Loucy (cell line): Measurements from ENCODE around the gene FUOM.

Experiments
- H2AFZ ChIP-seq: fragments of 200-600 bp; sonication (generic); 2 replicates; pipeline ENCODE4 v1.6.0; 2016; ENCODE audit warnings: antibody characterized with exemption, mild to moderate bottlenecking, low read length, moderate library complexity
- H3F3A ChIP-seq: fragments of 200-600 bp; 2 replicates; pipeline ENCODE4 v1.6.0; 2016; ENCODE audit warnings: antibody characterized with exemption, low read depth, mild to moderate bottlenecking
- H3K27me3 ChIP-seq: fragments of 200-600 bp; sonication (generic); 2 replicates; pipeline ENCODE4 v1.6.1; 2014; ENCODE audit warnings: low read length, mild to moderate bottlenecking; ENCODE audit not compliant: insufficient read depth, poor library complexity, severe bottlenecking
- H3K36me3 ChIP-seq: fragments of 200-600 bp; sonication (generic); 2 replicates; pipeline ENCODE4 v1.6.1; 2016; ENCODE audit warnings: low read length; ENCODE audit not compliant: insufficient read depth
- H3K4me1 ChIP-seq: fragments of 200-600 bp; sonication (generic); 2 replicates; pipeline ENCODE4 v1.5.1; 2014; ENCODE audit warnings: low read length, mild to moderate bottlenecking; ENCODE audit not compliant: insufficient read depth, poor library complexity, severe bottlenecking
- H3K4me2 ChIP-seq: fragments of 200-600 bp; sonication (generic); 2 replicates; pipeline ENCODE4 v1.6.0; 2014; ENCODE audit warnings: antibody characterized with exemption, low read length, low read depth, mild to moderate bottlenecking; ENCODE audit not compliant: poor library complexity, severe bottlenecking
- H3K4me3 ChIP-seq: fragments of 200-600 bp; sonication (generic); 2 replicates; pipeline ENCODE4 v1.5.1; 2014; ENCODE audit warnings: low read length, mild to moderate bottlenecking, mixed read lengths; ENCODE audit not compliant: poor library complexity, severe bottlenecking
- H3K79me2 ChIP-seq: fragments of 200-600 bp; sonication (generic); 2 replicates; pipeline ENCODE4 v1.6.1; 2014; ENCODE audit warnings: low read length; ENCODE audit not compliant: insufficient read depth
- H3K9ac ChIP-seq: fragments of 200-600 bp; sonication (generic); 2 replicates; pipeline ENCODE4 v1.6.0; 2014; ENCODE audit warnings: mild to moderate bottlenecking, low read depth, low read length, moderate library complexity; ENCODE audit not compliant: poor library complexity, severe bottlenecking
- H3K9me2 ChIP-seq: fragments of 200-600 bp; sonication (generic); replicated peaks from 2 replicates; pipeline ENCODE4 v1.6.1; 2016; ENCODE audit warnings: low read depth, low read length, mixed read lengths
- H3K9me3 ChIP-seq: fragments of 200-600 bp; sonication (generic); 2 replicates; pipeline ENCODE4 v1.6.1; 2014; ENCODE audit warnings: mild to moderate bottlenecking, antibody characterized with exemption, low read length, low read depth; ENCODE audit not compliant: insufficient read depth
- H4K20me1 ChIP-seq: fragments of 200-600 bp; sonication (generic); 2 replicates; pipeline ENCODE4 v1.6.0; 2014; ENCODE audit warnings: antibody characterized with exemption, low read length, mild to moderate bottlenecking; ENCODE audit not compliant: insufficient read depth, poor library complexity, severe bottlenecking
- CTCF ChIP-seq: fragments of 200-600 bp; sonication (generic); conservative IDR thresholded peaks from 2 replicates; pipeline ENCODE4 v1.5.1; 2014; ENCODE audit warnings: mild to moderate bottlenecking, antibody characterized with exemption, low read length
- EZH2phosphoT487 ChIP-seq: fragments of 200-600 bp; IDR thresholded peaks from 2 replicates; pipeline ENCODE4 v1.6.1; 2018; ENCODE audit warnings: antibody characterized with exemption, mild to moderate bottlenecking, moderate library complexity, borderline replicate concordance

FUOM gene

DNA sequence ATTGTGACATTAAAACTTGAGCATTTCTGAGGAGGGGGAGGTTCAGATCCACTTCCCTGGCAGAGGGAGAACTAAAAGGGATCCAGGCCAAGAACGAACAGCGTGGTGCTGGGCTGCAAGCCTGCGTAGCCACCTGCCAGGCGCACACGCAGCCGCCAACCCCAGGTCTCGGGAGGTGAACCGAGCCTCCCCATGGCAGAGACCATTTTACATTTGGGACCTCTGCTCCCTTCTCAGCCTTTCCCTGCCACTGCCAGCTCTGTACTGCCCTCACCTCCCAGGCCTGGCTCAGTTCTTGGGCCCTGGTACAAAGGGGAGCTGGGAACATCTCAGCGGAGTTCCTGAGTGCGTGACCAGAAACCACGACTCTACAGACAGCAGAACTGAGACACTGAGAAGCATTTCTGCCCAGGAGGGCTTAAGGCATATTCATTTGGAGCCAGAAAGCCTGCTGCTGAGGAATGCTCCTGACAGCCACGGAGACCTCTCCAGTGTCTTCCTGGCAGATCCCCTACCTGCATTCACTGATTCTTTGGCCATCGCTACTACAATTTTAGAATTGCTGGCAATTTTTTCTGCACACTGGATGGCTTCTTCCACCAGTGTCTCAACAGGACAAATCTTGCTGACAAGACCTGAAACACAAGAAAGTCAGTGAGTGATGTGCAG lies 7.8 kb upstream of the FUOM start:
- Histone ChIP-seq H4K20me1 (no peaks in the 10 kb centered on the region), H3K36me3 (peaks cover 22% of the 10 kb centered on the region; the same call in 1 of the 2 replicates), H3K9me3 (no peaks in the 10 kb centered on the region)

GRCh38 chr10:133364645-133365431 lies 7.0 kb upstream of the FUOM start:
- H4K20me1 ChIP-seq = no peaks in the 10 kb centered on the region
- no peak overlapping the region for H3K4me3 ChIP-seq
- H3K4me2 ChIP-seq = no peak overlapping the region
- TF ChIP-seq EZH2phosphoT487 (no peak), CTCF (no peak)
- H2AFZ ChIP-seq = no peak overlapping the region
- peaks cover 22% of the 10 kb centered on the region; the same call in 1 of the 2 replicates for H3K36me3 ChIP-seq
- no peaks in the 10 kb centered on the region for H3K79me2 ChIP-seq
- no peaks in the 10 kb centered on the region for H3K27me3 ChIP-seq
- peaks cover 3% of the 10 kb centered on the region for H3K4me1 ChIP-seq
- peaks cover 3% of the 10 kb centered on the region; the same call in 1 of the 2 replicates for H3F3A ChIP-seq
- no peak overlapping the region for H3K9ac ChIP-seq
- H3K9me2 ChIP-seq = no peaks in the 10 kb centered on the region
- H3K9me3 ChIP-seq = no peaks in the 10 kb centered on the region

More for the DNA sequence above, 7.8 kb upstream of the FUOM start:
- Histone ChIP-seq H3K79me2 (peaks cover 3% of the 10 kb centered on the region; the same call in 1 of the 2 replicates), H3K4me2 (no peak overlapping the region), H3K9ac (no peak overlapping the region), H3K27me3 (no peaks in the 10 kb centered on the region), H3K4me1 (peaks cover 5% of the 10 kb centered on the region), H3K4me3 (no peak overlapping the region), H2AFZ (no peak overlapping the region), H3K9me2 (no peaks in the 10 kb centered on the region), H3F3A (peaks cover 3% of the 10 kb centered on the region; the same call in 1 of the 2 replicates)
- TF ChIP-seq EZH2phosphoT487 (no peak), CTCF (no peak)

- no peaks in the 10 kb centered on the region for H3K9me2 ChIP-seq
- H3K4me2 ChIP-seq = no peak overlapping the region
- TF ChIP-seq EZH2phosphoT487 = no peak
- TF ChIP-seq CTCF = no peak
- H3K79me2 ChIP-seq = no peaks in the 10 kb centered on the region
- H3K4me3 ChIP-seq = no peak overlapping the region
- H3K36me3 ChIP-seq = peaks cover 14% of the 10 kb centered on the region; the same call in 1 of the 2 replicates
- H3K9me3 ChIP-seq = no peaks in the 10 kb centered on the region
- no peak overlapping the region for H3K9ac ChIP-seq
- H3F3A ChIP-seq = peaks cover 3% of the 10 kb centered on the region; the same call in 1 of the 2 replicates
- H2AFZ ChIP-seq = no peak overlapping the region
- H4K20me1 ChIP-seq = no peaks in the 10 kb centered on the region
- no peaks in the 10 kb centered on the region for H3K27me3 ChIP-seq
- H3K4me1 ChIP-seq = no peaks in the 10 kb centered on the region
Observed at GRCh38 chr10:133362846-133363245, 5.0 kb upstream of the FUOM start.
